Right atrium auricular region (tissue), 2 donors: ENCODE data around the gene DNAJC17. TPM values are rescaled to one million over a fixed set of nuclear protein-coding genes. Genes with fewer than 3 reads are reported as not detected.

ENCODE experiments used
- DNase-seq: peaks from one replicate; pipeline ENCODE4 v3.0.0-alpha.2; 2019; ENCODE audit warnings: low spot score
- H3K27ac ChIP-seq, 2 donors: fragments of 200-600 bp; sonication (generic); 1 replicate in 1 of 2; 2 replicates in 1 of 2; pipeline ENCODE4 v1.5.1; 2016 to 2019
- H3K27me3 ChIP-seq, 2 donors: fragments of 200-600 bp; sonication (generic); one replicate each; pipeline versions ENCODE4 v1.5.1 to v1.6.0; 2017 to 2019
- H3K36me3 ChIP-seq: fragments of 200-600 bp; sonication (generic); one replicate; pipeline ENCODE4 v1.5.1; 2016
- H3K4me1 ChIP-seq, 2 donors: fragments of 200-600 bp; sonication (generic); one replicate each; pipeline versions ENCODE4 v1.5.1 to v1.6.0; 2017 to 2019
- H3K4me3 ChIP-seq, 2 donors: fragments of 200-600 bp; sonication (generic); 1 replicate in 1 of 2; 2 replicates in 1 of 2; pipeline ENCODE4 v1.5.1; 2017 to 2019; ENCODE audit warnings: mild to moderate bottlenecking in 1 of 2, moderate library complexity in 1 of 2
- H3K9me3 ChIP-seq, 2 donors: fragments of 200-600 bp; sonication (generic); one replicate each; pipeline ENCODE4 v1.5.1; 2019
- CTCF ChIP-seq, 2 donors: fragments of 200-600 bp; sonication (generic); IDR thresholded peaks; one replicate each; pipeline ENCODE4 v1.5.1; 2019; ENCODE audit warnings: antibody characterized with exemption in 2 of 2
- total RNA-seq, 2 donors: library from RNA; depleted of rRNA; stranded (reverse); fragments of >200 nt; gene quantifications; one replicate each; pipeline ENCODE4 v1.1.0, GENCODE V29; 2016

DNAJC17 gene
- total RNA-seq, 2 donors from 2014 or later, result 11.6 to 15.7 TPM

GRCh38 chr15:40838756-40839155 lies 31.5 kb upstream of the DNAJC17 start:
- Histone ChIP-seq H3K27me3 (peaks cover 0 to under 1% of the 10 kb centered on the region in 2 donors), H3K9me3 (no peaks in the 10 kb centered on the region), H3K36me3 (no peaks in the 10 kb centered on the region), H3K4me3 (no peak overlapping the region), H3K27ac (no peak overlapping the region), H3K4me1 (peaks cover 0 to 7% of the 10 kb centered on the region in 2 donors)
- no peak for TF ChIP-seq CTCF (IDR thresholded peaks at IDR 0.05)
- no peak for DNase-seq

GRCh38 chr15:40836020-40836419 lies 28.7 kb upstream of the DNAJC17 start:
- H3K4me3 ChIP-seq, result no peak overlapping the region
- no peak overlapping the region for H3K27ac ChIP-seq
- TF ChIP-seq CTCF (IDR thresholded peaks at IDR 0.05), result no peak
- no peaks in the 10 kb centered on the region for H3K4me1 ChIP-seq
- no peak for DNase-seq
- H3K36me3 ChIP-seq, result no peaks in the 10 kb centered on the region
- no peaks in the 10 kb centered on the region for H3K27me3 ChIP-seq
- H3K9me3 ChIP-seq, result no peaks in the 10 kb centered on the region

GRCh38 chr15:40832903-40833302 lies 25.6 kb upstream of the DNAJC17 start:
- no peaks in the 10 kb centered on the region for H3K9me3 ChIP-seq
- no peak for TF ChIP-seq CTCF (IDR thresholded peaks at IDR 0.05)
- no peak overlapping the region for H3K27ac ChIP-seq
- H3K27me3 ChIP-seq, result no peaks in the 10 kb centered on the region
- DNase-seq, result no peak
- H3K4me3 ChIP-seq, result no peak overlapping the region
- H3K4me1 ChIP-seq, result no peaks in the 10 kb centered on the region
- H3K36me3 ChIP-seq, result no peaks in the 10 kb centered on the region

GRCh38 chr15:40831861-40832260 lies 24.6 kb upstream of the DNAJC17 start:
- no peak for TF ChIP-seq CTCF (IDR thresholded peaks at IDR 0.05)
- H3K36me3 ChIP-seq, result no peaks in the 10 kb centered on the region
- H3K27ac ChIP-seq, result no peak overlapping the region
- no peak for DNase-seq
- no peaks in the 10 kb centered on the region for H3K9me3 ChIP-seq
- H3K4me1 ChIP-seq, result no peaks in the 10 kb centered on the region
- H3K27me3 ChIP-seq, result no peaks in the 10 kb centered on the region
- H3K4me3 ChIP-seq, result no peak overlapping the region

- H3K9me3 ChIP-seq, result no peaks in the 10 kb centered on the region
These were observed 23.6 kb upstream of the DNAJC17 start for GRCh38 chr15:40830884-40831283.

More at GRCh38 chr15:40830884-40831283, 23.6 kb upstream of the DNAJC17 start:
- no peak for DNase-seq
- TF ChIP-seq CTCF (IDR thresholded peaks at IDR 0.05), result no peak
- Histone ChIP-seq H3K36me3 (no peaks in the 10 kb centered on the region), H3K27me3 (no peaks in the 10 kb centered on the region), H3K4me1 (no peaks in the 10 kb centered on the region), H3K27ac (no peak overlapping the region), H3K4me3 (no peak overlapping the region)
